VCaP (cell line): Measurements from ENCODE around the gene IRX2.

ENCODE experiments used
- H3K27ac ChIP-seq: fragments of 450-650 bp; 2 replicates; pipeline ENCODE4 v1.5.1; 2017
- TF ChIP-seq, protein P1 (sequence below): fragments of 450-650 bp; conservative IDR thresholded peaks from 2 replicates; pipeline ENCODE4 v1.5.1; 2017; ENCODE audit warnings: mild to moderate bottlenecking, moderate library complexity

IRX2 gene

DNA sequence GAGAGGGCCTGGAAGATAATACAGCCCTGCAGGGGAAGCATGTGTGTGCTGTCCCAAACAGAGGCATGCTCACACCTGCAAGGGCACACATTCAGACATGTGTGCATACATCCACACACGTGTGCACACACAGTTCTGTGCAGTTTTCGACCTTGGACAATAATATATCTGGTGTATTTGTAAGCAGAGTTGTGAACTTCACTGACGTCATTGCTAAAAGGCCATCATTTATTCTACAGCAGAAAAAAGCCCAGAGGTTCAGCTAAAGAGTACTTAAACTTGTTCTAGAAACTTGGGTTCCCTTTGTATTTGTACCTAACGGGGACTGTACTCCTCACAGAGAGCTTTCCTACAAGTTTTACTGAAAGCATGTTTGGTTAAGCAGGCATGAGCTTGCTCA lies 19.5 kb downstream of the IRX2 start:
- TF ChIP-seq, protein P1, sequence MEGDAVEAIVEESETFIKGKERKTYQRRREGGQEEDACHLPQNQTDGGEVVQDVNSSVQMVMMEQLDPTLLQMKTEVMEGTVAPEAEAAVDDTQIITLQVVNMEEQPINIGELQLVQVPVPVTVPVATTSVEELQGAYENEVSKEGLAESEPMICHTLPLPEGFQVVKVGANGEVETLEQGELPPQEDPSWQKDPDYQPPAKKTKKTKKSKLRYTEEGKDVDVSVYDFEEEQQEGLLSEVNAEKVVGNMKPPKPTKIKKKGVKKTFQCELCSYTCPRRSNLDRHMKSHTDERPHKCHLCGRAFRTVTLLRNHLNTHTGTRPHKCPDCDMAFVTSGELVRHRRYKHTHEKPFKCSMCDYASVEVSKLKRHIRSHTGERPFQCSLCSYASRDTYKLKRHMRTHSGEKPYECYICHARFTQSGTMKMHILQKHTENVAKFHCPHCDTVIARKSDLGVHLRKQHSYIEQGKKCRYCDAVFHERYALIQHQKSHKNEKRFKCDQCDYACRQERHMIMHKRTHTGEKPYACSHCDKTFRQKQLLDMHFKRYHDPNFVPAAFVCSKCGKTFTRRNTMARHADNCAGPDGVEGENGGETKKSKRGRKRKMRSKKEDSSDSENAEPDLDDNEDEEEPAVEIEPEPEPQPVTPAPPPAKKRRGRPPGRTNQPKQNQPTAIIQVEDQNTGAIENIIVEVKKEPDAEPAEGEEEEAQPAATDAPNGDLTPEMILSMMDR = no peak
- H3K27ac ChIP-seq = no peak overlapping the region

- H3K27ac ChIP-seq = no peak overlapping the region
- TF ChIP-seq, protein P1 = no peak
Measured at GRCh38 chr5:2729189-2729588, 22.3 kb downstream of the IRX2 start.

DNA sequence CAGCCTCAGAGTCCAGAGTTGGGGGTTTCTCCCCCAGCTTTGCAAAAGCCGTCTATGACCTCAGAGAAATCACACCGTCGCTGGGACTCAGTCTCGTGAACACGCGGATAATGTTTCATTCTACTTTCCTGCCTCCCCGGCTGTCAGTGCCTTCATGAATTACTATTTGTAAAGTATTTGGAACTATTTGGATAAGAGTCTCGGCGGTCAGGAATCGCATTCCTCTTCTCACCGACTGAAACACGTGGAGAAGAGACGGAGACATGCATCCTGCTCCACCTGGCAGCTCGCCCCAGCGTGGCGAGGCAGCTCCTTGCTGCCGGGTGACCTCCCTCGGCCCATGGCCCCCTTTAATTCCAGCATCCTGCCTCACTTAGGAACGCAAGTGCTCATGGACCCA lies 23.9 kb downstream of the IRX2 start:
- TF ChIP-seq, protein P1 = no peak
- H3K27ac ChIP-seq = no peak overlapping the region

DNA sequence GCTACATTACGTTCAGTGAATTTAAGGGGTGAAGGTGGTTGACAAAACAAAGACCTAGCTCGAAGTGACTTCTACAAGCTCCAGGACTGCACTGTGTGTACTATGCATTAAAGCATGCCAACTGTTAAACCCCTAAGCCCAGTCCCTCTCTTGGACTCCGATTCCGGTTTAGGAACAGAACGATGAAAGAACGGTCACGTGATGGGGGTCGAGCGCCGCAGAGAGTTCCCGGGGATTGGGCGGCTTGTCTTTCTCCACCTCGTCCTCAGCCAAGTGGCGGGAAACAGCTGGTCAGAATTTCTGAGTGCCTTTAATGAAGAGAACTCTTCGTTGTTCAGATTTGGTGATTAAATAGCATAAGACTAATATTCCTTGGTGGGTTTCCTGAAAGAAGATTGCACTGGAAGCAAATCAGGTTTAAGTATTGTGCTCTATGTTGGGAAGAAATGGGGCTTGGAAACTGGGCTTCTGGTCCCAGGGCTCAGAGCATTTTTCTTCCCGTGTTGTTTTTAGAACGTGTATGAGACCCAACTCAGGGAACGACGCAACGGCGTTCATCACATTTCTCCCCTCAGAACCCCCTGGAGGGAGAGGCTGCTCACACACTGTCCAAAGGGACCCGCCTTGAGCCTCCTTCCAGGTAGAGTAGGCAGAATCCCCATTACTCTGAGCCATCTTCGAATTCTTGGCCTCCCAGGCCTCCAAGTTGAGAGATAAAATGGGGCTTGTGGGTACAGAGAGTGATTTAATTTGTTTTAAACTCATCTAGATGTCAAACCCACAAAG lies 25.3 kb downstream of the IRX2 start:
- TF ChIP-seq, protein P1 = no peak
- H3K27ac ChIP-seq = no peak overlapping the region

DNA sequence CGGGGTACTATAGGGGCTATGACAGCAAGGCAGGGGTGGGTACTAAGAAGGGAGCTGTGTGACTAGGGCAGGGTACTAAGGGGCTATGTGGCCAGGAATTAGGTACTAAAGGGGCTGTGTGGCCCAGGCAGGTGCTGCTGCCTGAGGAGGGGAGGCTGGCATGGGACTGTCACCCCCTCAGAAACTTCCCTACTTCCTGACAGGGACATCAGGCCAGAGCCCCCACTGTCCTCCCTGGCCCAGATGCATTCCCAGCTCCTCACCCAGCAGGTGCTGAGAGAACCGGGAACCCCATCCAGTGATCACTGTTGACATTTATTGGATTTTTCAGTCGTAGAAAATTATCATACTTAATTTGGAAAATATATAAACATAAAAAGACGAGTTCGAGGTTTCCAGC lies 26.6 kb downstream of the IRX2 start:
- TF ChIP-seq, protein P1 = no peak
- no peak overlapping the region for H3K27ac ChIP-seq

- H3K27ac ChIP-seq = no peak overlapping the region
- TF ChIP-seq, protein P1 = no peak
Measured at GRCh38 chr5:2724031-2724581, 27.4 kb downstream of the IRX2 start.

DNA sequence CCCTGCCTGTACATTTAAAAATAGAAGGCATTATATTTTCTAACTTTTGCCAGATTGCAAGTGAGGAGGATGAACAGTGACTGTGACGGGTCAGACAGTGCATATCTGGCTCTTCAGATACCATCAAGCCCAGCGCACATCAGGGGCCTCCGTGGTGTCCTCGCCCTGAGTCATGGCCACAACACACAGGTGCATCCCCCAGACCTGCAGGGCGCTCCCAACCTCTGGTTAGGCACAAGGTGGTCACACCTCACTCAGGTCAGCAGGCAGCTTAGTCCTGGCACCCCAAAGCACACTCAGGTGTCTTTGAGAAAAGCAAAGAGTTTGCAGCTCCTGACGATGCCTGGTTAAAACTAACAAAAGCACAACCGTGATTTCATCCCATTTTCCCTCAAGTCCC lies 28.6 kb downstream of the IRX2 start:
- H3K27ac ChIP-seq = no peak overlapping the region
- TF ChIP-seq, protein P1 = no peak
